IMR-90 (cell line): ENCODE results near the gene MAPRE3. TPM values are rescaled to one million over a fixed set of nuclear protein-coding genes. Genes with fewer than 3 reads are reported as not detected.

Experiments
- ATAC-seq: fragments of 200-7000 bp; cut with Tn5 transposase; 2 replicates; pipeline ENCODE4 v1.9.1; 2020; ENCODE audit warnings: low read depth, mild to moderate bottlenecking, moderate library complexity
- BruUV-seq: library from RNA; stranded (reverse); fragments of 400-500 nt; replicated peaks from 2 replicates; lab custom pipeline; 2021; lab: Mats Ljungman, UMichigan
- CTCF ChIA-PET: fragments of 300-600 bp; formaldehyde crosslinking; extraction: SDS; loops from one replicate; lab custom pipeline; 2021; ENCODE audit warnings: antibody characterized with exemption; lab: Yijun Ruan, JAX
- POLR2A ChIA-PET: fragments of 300-600 bp; sonication (Branson Sonifier 250); formaldehyde crosslinking; loops from one replicate; lab custom pipeline; 2022; ENCODE audit warnings: antibody characterized with exemption; ENCODE audit not compliant: unreplicated experiment; lab: Charles Lee
- DNase-seq: peaks from one replicate; pipeline ENCODE4 v3.0.0; 2013
- H2AFZ ChIP-seq: replicated peaks from 2 replicates; pipeline ENCODE3; 2013; ENCODE audit warnings: low read length, mild to moderate bottlenecking; ENCODE audit not compliant: poor library complexity
- H2AK5ac ChIP-seq: 2 replicates; pipeline ENCODE4 v1.6.1; 2013; ENCODE audit warnings: low read depth, low read length, inconsistent platforms
- H2AK9ac ChIP-seq: replicated peaks from 2 replicates; pipeline ENCODE3; 2013; ENCODE audit warnings: mild to moderate bottlenecking, low read depth, low read length, moderate library complexity; ENCODE audit not compliant: poor library complexity
- H2BK120ac ChIP-seq: 2 replicates; pipeline ENCODE4 v1.6.1; 2013; ENCODE audit warnings: low read depth, low read length, inconsistent platforms
- H2BK15ac ChIP-seq: 3 replicates; pipeline ENCODE4 v1.6.1; 2013; ENCODE audit warnings: low read depth, low read length, inconsistent platforms
- H2BK20ac ChIP-seq: 2 replicates; pipeline ENCODE4 v1.6.1; 2013; ENCODE audit warnings: low read depth, mild to moderate bottlenecking, inconsistent platforms, low read length, moderate library complexity
- H2BK5ac ChIP-seq: 2 replicates; pipeline ENCODE4 v1.6.1; 2013; ENCODE audit warnings: mild to moderate bottlenecking, low read depth, low read length, inconsistent platforms; ENCODE audit not compliant: poor library complexity, severe bottlenecking
- H3K14ac ChIP-seq: replicated peaks from 2 replicates; pipeline ENCODE4 v1.6.1; 2013; ENCODE audit warnings: low read depth, low read length, inconsistent platforms
- H3K18ac ChIP-seq: 2 replicates; pipeline ENCODE4 v1.6.1; 2013; ENCODE audit warnings: low read depth, low read length, control low read depth
- H3K23ac ChIP-seq: 2 replicates; pipeline ENCODE4 v1.6.1; 2013; ENCODE audit warnings: low read depth, low read length, inconsistent platforms
- H3K27ac ChIP-seq: 2 replicates; pipeline ENCODE4 v1.5.1; 2013; ENCODE audit warnings: mild to moderate bottlenecking, control low read depth, low read length; ENCODE audit not compliant: insufficient read depth
- H3K27me3 ChIP-seq: 2 replicates; pipeline ENCODE4 v1.6.1; 2013; ENCODE audit warnings: low read length; ENCODE audit not compliant: control insufficient read depth, insufficient read depth
- H3K36me3 ChIP-seq: 2 replicates; pipeline ENCODE4 v1.6.1; 2013; ENCODE audit warnings: low read length, mixed read lengths; ENCODE audit not compliant: control insufficient read depth, insufficient read depth
- H3K4ac ChIP-seq: 2 replicates; pipeline ENCODE4 v1.6.1; 2013; ENCODE audit warnings: low read depth, low read length, inconsistent platforms
- H3K4me1 ChIP-seq: 2 replicates; pipeline ENCODE4 v1.6.1; 2013; ENCODE audit warnings: low read length, mixed read lengths; ENCODE audit not compliant: control insufficient read depth, insufficient read depth
- H3K4me2 ChIP-seq: 2 replicates; pipeline ENCODE4 v1.6.1; 2013; ENCODE audit warnings: low read depth, mild to moderate bottlenecking, control low read depth, low read length, moderate library complexity
- H3K4me3 ChIP-seq: 2 replicates; pipeline ENCODE4 v1.5.1; 2013; ENCODE audit warnings: low read depth, mild to moderate bottlenecking, control low read depth, low read length, moderate library complexity; ENCODE audit not compliant: insufficient read depth
- H3K56ac ChIP-seq: 2 replicates; pipeline ENCODE4 v1.6.1; 2013; ENCODE audit warnings: low read length, inconsistent platforms; ENCODE audit not compliant: insufficient read depth; ENCODE audit errors: extremely low read depth
- H3K79me1 ChIP-seq, 2 experiments: 2 replicates each; pipeline ENCODE4 v1.6.1; 2013; ENCODE audit warnings: low read length in 2 of 2, inconsistent platforms in 1 of 2, low read depth in 1 of 2
- H3K9ac ChIP-seq: 2 replicates; pipeline ENCODE4 v1.6.1; 2013; ENCODE audit warnings: low read depth, low read length, control low read depth
- H3K9me1 ChIP-seq: 2 replicates; pipeline ENCODE4 v1.6.1; 2013; ENCODE audit warnings: low read length, inconsistent platforms; ENCODE audit not compliant: insufficient read depth
- H3K9me3 ChIP-seq: 2 replicates; pipeline ENCODE4 v1.6.1; 2013; ENCODE audit warnings: low read length; ENCODE audit not compliant: control insufficient read depth, insufficient read depth
- H4K20me1 ChIP-seq: 2 replicates; pipeline ENCODE4 v1.6.1; 2013; ENCODE audit warnings: low read length, inconsistent platforms; ENCODE audit not compliant: insufficient read depth
- H4K5ac ChIP-seq: 2 replicates; pipeline ENCODE4 v1.6.1; 2013; ENCODE audit warnings: mild to moderate bottlenecking, low read depth, low read length, control low read depth
- H4K8ac ChIP-seq, 2 experiments: 2 replicates each; pipeline ENCODE4 v1.6.1; 2013; ENCODE audit warnings: low read depth in 2 of 2, low read length in 2 of 2, control low read depth in 1 of 2, inconsistent platforms in 1 of 2
- H4K91ac ChIP-seq: 2 replicates; pipeline ENCODE4 v1.6.1; 2013; ENCODE audit warnings: low read depth, low read length, inconsistent platforms; ENCODE audit not compliant: insufficient read depth
- BHLHE40 ChIP-seq: fragments of 150-350 bp; IDR thresholded peaks from 2 replicates; pipeline ENCODE4 v1.6.1; 2016; ENCODE audit warnings: mild to moderate bottlenecking, low read depth, low read length
- CEBPB ChIP-seq: IDR thresholded peaks from 2 replicates; pipeline ENCODE4 v1.6.1; 2012; ENCODE audit warnings: low read depth, low read length, improper control_type of control experiment
- CHD1 ChIP-seq: IDR thresholded peaks from 2 replicates; pipeline ENCODE4 v1.6.1; 2012; ENCODE audit warnings: low read depth, low read length, improper control_type of control experiment
- ELK1 ChIP-seq: fragments of 150-350 bp; IDR thresholded peaks from 2 replicates; pipeline ENCODE4 v1.6.1; 2016; ENCODE audit warnings: low read depth, mild to moderate bottlenecking, low read length, moderate library complexity, borderline replicate concordance
- MAFK ChIP-seq: IDR thresholded peaks from 2 replicates; pipeline ENCODE4 v1.6.1; 2012; ENCODE audit warnings: low read depth, low read length, improper control_type of control experiment
- MAZ ChIP-seq: IDR thresholded peaks from 2 replicates; pipeline ENCODE4 v1.6.1; 2012; ENCODE audit warnings: low read depth, mild to moderate bottlenecking, low read length, improper control_type of control experiment, moderate library complexity, borderline replicate concordance
- NFE2L2 ChIP-seq: fragments of 150-350 bp; IDR thresholded peaks from 2 replicates; pipeline ENCODE4 v1.6.1; 2016; ENCODE audit warnings: low read depth, mild to moderate bottlenecking, low read length
- POLR2A ChIP-seq: IDR thresholded peaks from 2 replicates; pipeline ENCODE4 v1.6.1; 2012; ENCODE audit warnings: mild to moderate bottlenecking, low read depth, low read length
- RAD21 ChIP-seq: IDR thresholded peaks from 2 replicates; pipeline ENCODE4 v1.6.1; 2012; ENCODE audit warnings: low read length, improper control_type of control experiment
- RCOR1 ChIP-seq: IDR thresholded peaks from 2 replicates; pipeline ENCODE4 v1.6.1; 2012; ENCODE audit warnings: mild to moderate bottlenecking, low read length, improper control_type of control experiment; ENCODE audit not compliant: insufficient replicate concordance
- RFX5 ChIP-seq: IDR thresholded peaks from 2 replicates; pipeline ENCODE4 v1.8.0; 2012; ENCODE audit warnings: low read depth, mild to moderate bottlenecking, low read length, moderate library complexity
- WGBS, 2 experiments: methylation state at CpG; one replicate each; pipeline versions ENCODE4 v1.1.5 to v1.1.7; 2013; ENCODE audit warnings: missing lambda C conversion rate in 2 of 2; ENCODE audit not compliant: insufficient read length in 1 of 2; ENCODE audit errors: extremely low coverage in 2 of 2; 5-methylcytosine and 5-hydroxymethylcytosine counted together
- dilution Hi-C: fragments of 300-500 bp; cut with HindIII; formaldehyde crosslinking; loops from one replicate; pipeline ENCODE4 v1.14.3; 2018; ENCODE audit warnings: low sequenced_read_pairs; ENCODE audit not compliant: unreplicated experiment
- in situ Hi-C: fragments of 300-500 bp; cut with MboI; formaldehyde crosslinking; loops from 3 replicates; pipeline ENCODE4 v1.14.3; 2019; ENCODE audit warnings: low sequenced_read_pairs, inconsistent platforms, mixed read lengths
- intact Hi-C: fragments of 100-400 bp; cut with micrococcal nuclease; formaldehyde crosslinking; loops from 2 replicates; pipeline ENCODE4 v1.10.0; 2022
- polyA plus RNA-seq, 3 experiments: library from polyadenylated mRNA; depleted of rRNA; stranded (reverse); fragments of >200 nt; gene quantifications; 2 replicates each; pipeline ENCODE4 v1.2.3, GENCODE V29; 2012; ENCODE audit warnings: low replicate concordance in 1 of 3
- total RNA-seq: library from RNA; depleted of rRNA; stranded (reverse); fragments of >200 nt; gene quantifications from 2 replicates; pipeline ENCODE4 v1.2.3, GENCODE V29; 2012

MAPRE3 gene
- total and polyA plus RNA-seq, 2 of the 4 experiments (the other 2 are of a cell fraction): 1.8 to 20.3 TPM

GRCh38 chr2:27057184-27057583 is 86.7 kb downstream of the MAPRE3 start:
- Histone ChIP-seq H3K9me1 (peaks cover 12% of the 10 kb centered on the region), H2AFZ (no peak overlapping the region), H3K23ac (no peak overlapping the region), H2BK5ac (no peak overlapping the region), H3K4me3 (no peak overlapping the region), H3K4me2 (no peak overlapping the region), H4K8ac (no peak overlapping the region), H3K18ac (no peak overlapping the region), H3K14ac (no peak overlapping the region), H3K79me1 (peaks cover 0 to 28% of the 10 kb centered on the region in 2 experiments; a peak in 2 of 4 replicates), H3K27ac (no peak overlapping the region), H3K56ac (no peak overlapping the region), H2AK9ac (no peak overlapping the region), H2BK20ac (no peak overlapping the region), H3K9ac (no peak overlapping the region), H2BK15ac (no peak overlapping the region), H4K91ac (no peak overlapping the region), H2BK120ac (no peak overlapping the region), H3K4me1 (peaks cover 2% of the 10 kb centered on the region; the same call in 1 of the 2 replicates), H2AK5ac (no peak overlapping the region), H3K9me3 (no peaks in the 10 kb centered on the region), H4K5ac (no peak overlapping the region), H3K36me3 (peaks cover 41% of the 10 kb centered on the region), H4K20me1 (no peaks in the 10 kb centered on the region; the same call in none of the 2 replicates), H3K4ac (no peak overlapping the region), H3K27me3 (no peaks in the 10 kb centered on the region)
- ATAC-seq (no peak), DNase-seq (no peak)
- ChIA-PET POLR2A (no interaction called here), CTCF (no interaction called here)
- in situ Hi-C loops (no loop called here), dilution Hi-C loops (no loop called here), intact Hi-C loops (no loop called here)
- no CpG with 5 or more reads among the region's 6 CpGs for WGBS, 2 experiments
- TF ChIP-seq MAZ (no peak), RCOR1 (no peak), CHD1 (no peak), ELK1 (no peak), BHLHE40 (no peak), CEBPB (no peak), NFE2L2 (no peak), RFX5 (no peak), RAD21 (no peak), POLR2A (no peak), MAFK (no peak)
- no TSS peak for BruUV-seq
